HEK293 (cell line): ENCODE measurements around the gene FNDC10.
A peak's percentile ranks its signal among the peaks of the same experiment; 100 is the strongest.

ENCODE experiments used
- BCL11A ChIP-seq: fragments of 450-650 bp; formaldehyde crosslinking; IDR thresholded peaks from 2 replicates; pipeline ENCODE4 v1.5.1; 2016; ENCODE audit warnings: low read depth, missing biosample characterization, missing genetic modification characterization
- BCL6B ChIP-seq: fragments of 450-650 bp; formaldehyde crosslinking; IDR thresholded peaks from 2 replicates; pipeline ENCODE4 v1.5.1; 2017; ENCODE audit warnings: missing biosample characterization, missing genetic modification characterization
- GLI4 ChIP-seq: fragments of 450-650 bp; formaldehyde crosslinking; IDR thresholded peaks from 2 replicates; pipeline ENCODE4 v1.5.1; 2016; ENCODE audit warnings: missing biosample characterization, missing genetic modification characterization
- HOXC10 ChIP-seq: sonication (generic); formaldehyde crosslinking; IDR thresholded peaks from 2 replicates; pipeline ENCODE4 v1.8.1; 2023; ENCODE audit warnings: mild to moderate bottlenecking, missing genetic modification reagents
- KLF7 ChIP-seq: fragments of 450-650 bp; formaldehyde crosslinking; IDR thresholded peaks from 2 replicates; pipeline ENCODE4 v1.5.1; 2016; ENCODE audit warnings: missing biosample characterization, missing genetic modification characterization, borderline replicate concordance
- KLF9 ChIP-seq: fragments of 450-650 bp; formaldehyde crosslinking; IDR thresholded peaks from 2 replicates; pipeline ENCODE4 v1.5.1; 2016; ENCODE audit warnings: missing biosample characterization, missing genetic modification characterization, low read depth
- WT1 ChIP-seq: fragments of 450-650 bp; formaldehyde crosslinking; IDR thresholded peaks from 2 replicates; pipeline ENCODE4 v1.5.1; 2016; ENCODE audit warnings: missing biosample characterization, missing genetic modification characterization
- ZBTB21 ChIP-seq: fragments of 450-650 bp; formaldehyde crosslinking; IDR thresholded peaks from 2 replicates; pipeline ENCODE4 v1.5.1; 2017; ENCODE audit warnings: missing biosample characterization, missing genetic modification characterization
- ZBTB26 ChIP-seq: fragments of 450-650 bp; formaldehyde crosslinking; optimal IDR thresholded peaks from 2 replicates; pipeline ENCODE3; 2016; ENCODE audit warnings: missing biosample characterization, mild to moderate bottlenecking, missing genetic modification characterization
- ZBTB6 ChIP-seq: fragments of 450-650 bp; formaldehyde crosslinking; IDR thresholded peaks from 2 replicates; pipeline ENCODE4 v1.5.1; 2017; ENCODE audit warnings: missing biosample characterization, missing genetic modification characterization
- ZFP69B ChIP-seq: fragments of 450-650 bp; formaldehyde crosslinking; IDR thresholded peaks from 2 replicates; pipeline ENCODE4 v1.5.1; 2016; ENCODE audit warnings: missing biosample characterization, missing genetic modification characterization
- ZNF121 ChIP-seq: fragments of 450-650 bp; formaldehyde crosslinking; IDR thresholded peaks from 2 replicates; pipeline ENCODE4 v1.5.1; 2016; ENCODE audit warnings: missing biosample characterization, missing genetic modification characterization
- ZNF157 ChIP-seq: fragments of 450-650 bp; formaldehyde crosslinking; IDR thresholded peaks from 2 replicates; pipeline ENCODE4 v1.5.1; 2016; ENCODE audit warnings: missing biosample characterization, missing genetic modification characterization
- ZNF174 ChIP-seq: fragments of 450-650 bp; formaldehyde crosslinking; IDR thresholded peaks from 2 replicates; pipeline ENCODE4 v1.5.0; 2017; ENCODE audit warnings: missing biosample characterization, mild to moderate bottlenecking, missing genetic modification characterization
- ZNF18 ChIP-seq: fragments of 450-650 bp; formaldehyde crosslinking; IDR thresholded peaks from 2 replicates; pipeline ENCODE4 v1.5.1; 2016; ENCODE audit warnings: missing biosample characterization, missing genetic modification characterization
- ZNF23 ChIP-seq: fragments of 450-650 bp; formaldehyde crosslinking; IDR thresholded peaks from 2 replicates; pipeline ENCODE4 v1.5.1; 2016; ENCODE audit warnings: missing biosample characterization, missing genetic modification characterization, borderline replicate concordance
- ZNF324 ChIP-seq: fragments of 450-650 bp; formaldehyde crosslinking; IDR thresholded peaks from 2 replicates; pipeline ENCODE4 v1.5.1; 2016; ENCODE audit warnings: missing biosample characterization, missing genetic modification characterization
- ZNF394 ChIP-seq: fragments of 450-650 bp; formaldehyde crosslinking; IDR thresholded peaks from 2 replicates; pipeline ENCODE4 v1.5.1; 2016; ENCODE audit warnings: missing biosample characterization, missing genetic modification characterization, mild to moderate bottlenecking, moderate library complexity, borderline replicate concordance
- ZNF404 ChIP-seq: fragments of 450-650 bp; formaldehyde crosslinking; IDR thresholded peaks from 2 replicates; pipeline ENCODE4 v1.5.1; 2017; ENCODE audit warnings: missing biosample characterization, missing genetic modification characterization
- ZNF416 ChIP-seq: fragments of 450-650 bp; formaldehyde crosslinking; IDR thresholded peaks from 2 replicates; pipeline ENCODE4 v1.5.1; 2016; ENCODE audit warnings: missing biosample characterization, missing genetic modification characterization
- ZNF449 ChIP-seq: fragments of 450-650 bp; formaldehyde crosslinking; IDR thresholded peaks from 2 replicates; pipeline ENCODE4 v1.5.1; 2017; ENCODE audit warnings: missing biosample characterization, mild to moderate bottlenecking, missing genetic modification characterization, moderate library complexity
- ZNF488 ChIP-seq: fragments of 450-650 bp; formaldehyde crosslinking; IDR thresholded peaks from 2 replicates; pipeline ENCODE4 v1.5.1; 2016; ENCODE audit warnings: missing biosample characterization, missing genetic modification characterization
- ZNF639 ChIP-seq: fragments of 450-650 bp; formaldehyde crosslinking; IDR thresholded peaks from 2 replicates; pipeline ENCODE4 v1.5.1; 2016; ENCODE audit warnings: missing biosample characterization, missing genetic modification characterization
- ZNF645 ChIP-seq: fragments of 450-650 bp; formaldehyde crosslinking; IDR thresholded peaks from 2 replicates; pipeline ENCODE4; 2016; ENCODE audit warnings: missing biosample characterization, missing genetic modification characterization
- ZNF692 ChIP-seq: fragments of 450-650 bp; formaldehyde crosslinking; IDR thresholded peaks from 2 replicates; pipeline ENCODE4 v1.5.1; 2016; ENCODE audit warnings: missing biosample characterization, missing genetic modification characterization
- ZNF843 ChIP-seq: fragments of 450-650 bp; formaldehyde crosslinking; IDR thresholded peaks from 2 replicates; pipeline ENCODE4 v1.5.1; 2016; ENCODE audit warnings: missing biosample characterization, missing genetic modification characterization

The FNDC10 gene

GRCh38 chr1:1614204-1614953, 14.4 kb upstream of the FNDC10 start (continued):
- TF ChIP-seq ZFP69B (no peak), WT1 (tag by site-specific recombination) (no peak), GLI4 (tag by site-specific recombination) (no peak), ZNF488 (tag by site-specific recombination) (no peak), BCL6B (tag by site-specific recombination) (no peak), ZNF449 (tag by site-specific recombination) (no peak), ZNF843 (no peak), BCL11A (tag by site-specific recombination) (no peak), ZNF18 (tag by site-specific recombination) (no peak), ZNF416 (no peak), ZNF324 (tag by site-specific recombination) (0 out of 2 replicates have a peak, but pooled peaks have one; percentile 55), ZBTB21 (peak; percentile 70), ZNF23 (tag by site-specific recombination) (no peak), ZNF394 (tag by site-specific recombination) (no peak), KLF9 (tag by site-specific recombination) (no peak), ZNF174 (tag by site-specific recombination) (no peak), ZNF639 (0 out of 2 replicates have a peak, but pooled peaks have one; percentile 56), ZNF121 (tag by site-specific recombination) (no peak), KLF7 (tag by site-specific recombination) (no peak), ZNF404 (tag by site-specific recombination) (no peak), ZBTB26 (tag by site-specific recombination) (no peak), ZNF645 (tag by site-specific recombination) (no peak; the same call in 1 of the 2 replicates), ZNF692 (tag by site-specific recombination) (no peak), HOXC10 (no peak), ZNF157 (tag by site-specific recombination) (no peak), ZBTB6 (tag by site-specific recombination) (no peak)
